HL-60 (cell line): ENCODE data around the gene FUT3.

Experiments used
- CTCF ChIP-seq: IDR thresholded peaks from one replicate; pipeline ENCODE4 v1.5.1; 2011; ENCODE audit warnings: low read length, control low read depth, inconsistent platforms; ENCODE audit not compliant: insufficient read depth
- POLR2AphosphoS5 ChIP-seq: IDR thresholded peaks from 2 replicates; pipeline ENCODE4 v1.6.1; 2012; ENCODE audit warnings: low read depth

- TF ChIP-seq CTCF (no peak), POLR2AphosphoS5 (no peak)
Observed at GRCh38 chr19:5814852-5815246, 36.4 kb downstream of the FUT3 start.
